HG03565 (cell line): ENCODE data around the gene FOXK1.
"Not testable (repeated sequence)": the region's sequence is repeated elsewhere in the genome, so short reads cannot be mapped to it uniquely, and the experiment has no call there.

ENCODE experiments used
- ATAC-seq: cut with Tn5 transposase; IDR thresholded peaks from one replicate; pipeline ENCODE4 v1.9.1; 2021; ENCODE audit warnings: mild to moderate bottlenecking, moderate library complexity; ENCODE audit not compliant: unreplicated experiment

FOXK1 gene

GRCh38 chr7:4796453-4796852 lies 114.4 kb downstream of the FOXK1 start:
- ATAC-seq, result no peak

- ATAC-seq, result peak; percentile 47
Measured at GRCh38 chr7:4797858-4798705, 116.0 kb downstream of the FOXK1 start.

GRCh38 chr7:4798706-4799235 lies 116.7 kb downstream of the FOXK1 start:
- ATAC-seq, result no peak

GRCh38 chr7:4799508-4800268 lies 117.6 kb downstream of the FOXK1 start:
- ATAC-seq, result no peak

GRCh38 chr7:4800487-4800886 lies 118.4 kb downstream of the FOXK1 start:
- no peak for ATAC-seq

- ATAC-seq, result no peak
Measured at GRCh38 chr7:4800926-4801838, 119.1 kb downstream of the FOXK1 start.

GRCh38 chr7:4801839-4802231 lies 119.7 kb downstream of the FOXK1 start:
- ATAC-seq, result no peak

GRCh38 chr7:4802577-4802976 lies 120.5 kb downstream of the FOXK1 start:
- ATAC-seq, result not testable (repeated sequence)

GRCh38 chr7:4803397-4804241 lies 121.5 kb downstream of the FOXK1 start:
- ATAC-seq, result no peak

GRCh38 chr7:4805110-4805983 lies 123.3 kb downstream of the FOXK1 start:
- ATAC-seq, result no peak

- ATAC-seq, result no peak
Measured at GRCh38 chr7:4805984-4806300, 123.8 kb downstream of the FOXK1 start.

GRCh38 chr7:4806983-4807597 lies 125.0 kb downstream of the FOXK1 start:
- ATAC-seq, result no peak

- no peak for ATAC-seq
Measured at GRCh38 chr7:4807598-4808016, 125.5 kb downstream of the FOXK1 start.

- ATAC-seq, result no peak
Measured at GRCh38 chr7:4808026-4808425, 125.9 kb downstream of the FOXK1 start.

- no peak for ATAC-seq
Measured at GRCh38 chr7:4808565-4808964, 126.5 kb downstream of the FOXK1 start.

- no peak for ATAC-seq
Measured at GRCh38 chr7:4809091-4809591, 127.0 kb downstream of the FOXK1 start.

- no peak for ATAC-seq
Measured at GRCh38 chr7:4809666-4810065, 127.6 kb downstream of the FOXK1 start.

- no peak for ATAC-seq
Measured at GRCh38 chr7:4814433-4814832, 132.3 kb downstream of the FOXK1 start.
